ENCODE measurements around the gene TFDP1. TPM values are rescaled to one million over a fixed set of nuclear protein-coding genes. Genes with fewer than 3 reads are reported as not detected.
"Not testable (repeated sequence)": the region's sequence is repeated elsewhere in the genome, so short reads cannot be mapped to it uniquely, and the experiment has no call there.

TFDP1 gene
- total RNA-seq, 1 experiment from 2014 or later: 177 TPM

DNA sequence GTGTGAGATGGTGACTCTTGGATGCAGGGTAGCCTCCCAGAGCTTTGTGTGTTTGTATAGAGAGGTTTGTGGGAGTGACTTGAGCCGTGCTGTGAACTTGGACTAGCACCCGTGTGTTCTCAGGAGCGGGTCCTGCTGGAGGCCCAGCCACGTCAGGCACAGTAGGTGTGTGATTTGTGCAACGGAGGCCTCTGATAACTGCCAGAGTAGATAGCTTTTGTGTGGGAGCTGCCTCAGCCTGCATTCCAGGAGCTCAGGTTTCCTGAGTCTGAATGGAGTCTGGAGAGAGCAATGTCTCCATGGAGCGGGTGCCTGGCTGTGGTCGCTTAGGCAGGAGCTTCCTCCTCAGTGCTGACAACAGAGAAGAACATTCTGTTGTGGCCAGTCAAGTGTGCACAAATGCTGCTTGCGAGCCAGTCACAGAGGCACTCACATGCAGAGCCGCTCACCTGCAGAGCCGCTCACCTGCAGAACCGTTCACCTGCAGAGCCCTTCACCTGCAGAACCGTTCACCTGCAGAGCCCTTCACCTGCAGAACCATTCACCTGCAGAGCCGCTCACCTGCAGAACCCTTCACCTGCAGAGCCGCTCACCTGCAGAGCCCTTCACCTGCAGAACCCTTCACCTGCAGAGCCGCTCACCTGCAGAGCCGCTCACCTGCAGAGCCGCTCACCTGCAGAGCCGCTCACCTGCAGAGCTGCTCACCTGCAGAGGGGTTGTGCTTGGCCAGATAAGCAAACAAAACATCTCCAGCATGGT, 32.6 kb downstream of the TFDP1 start:
- DNase-seq (ENCODE audit: low spot score): no peak

DNA sequence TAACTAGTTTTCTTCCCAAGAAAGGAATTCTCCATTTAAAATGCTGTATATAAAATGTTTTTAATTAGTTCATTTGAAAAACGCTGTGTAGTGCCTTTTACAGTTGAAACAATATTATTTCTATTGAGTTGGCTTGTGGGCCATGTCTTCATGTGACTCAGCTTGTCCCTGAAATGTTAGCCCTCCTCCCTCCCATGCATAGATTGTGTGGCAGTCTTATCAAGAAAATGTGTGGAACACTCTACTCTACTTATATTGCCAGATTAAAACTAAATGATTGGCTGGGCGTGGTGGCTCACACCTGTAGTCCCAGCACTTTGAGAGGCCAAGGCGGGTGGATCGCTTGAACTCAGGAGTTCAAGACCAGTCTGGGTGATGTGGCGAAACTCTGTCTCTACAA, 33.4 kb downstream of the TFDP1 start:
- DNase-seq (ENCODE audit: low spot score): no peak

DNA sequence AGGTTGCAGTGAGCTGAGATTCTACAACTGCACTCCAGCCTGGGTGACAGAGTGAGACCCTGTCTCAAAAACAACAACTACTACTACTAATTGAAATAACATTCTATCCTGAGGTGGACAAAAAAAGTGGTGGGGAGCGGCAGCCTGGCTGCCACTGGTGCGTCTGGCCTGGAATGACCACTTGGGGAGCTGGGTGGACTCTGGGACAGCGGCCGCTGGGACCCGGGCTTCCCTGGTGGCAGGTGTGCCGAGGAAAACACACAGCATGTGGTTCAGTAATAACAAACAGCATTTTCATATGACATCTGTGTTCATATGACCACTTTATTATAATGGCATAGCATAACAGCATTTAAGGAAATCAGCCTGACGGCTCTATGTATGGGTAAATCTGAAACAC, 33.9 kb downstream of the TFDP1 start:
- DNase-seq (ENCODE audit: low spot score): no peak

DNA sequence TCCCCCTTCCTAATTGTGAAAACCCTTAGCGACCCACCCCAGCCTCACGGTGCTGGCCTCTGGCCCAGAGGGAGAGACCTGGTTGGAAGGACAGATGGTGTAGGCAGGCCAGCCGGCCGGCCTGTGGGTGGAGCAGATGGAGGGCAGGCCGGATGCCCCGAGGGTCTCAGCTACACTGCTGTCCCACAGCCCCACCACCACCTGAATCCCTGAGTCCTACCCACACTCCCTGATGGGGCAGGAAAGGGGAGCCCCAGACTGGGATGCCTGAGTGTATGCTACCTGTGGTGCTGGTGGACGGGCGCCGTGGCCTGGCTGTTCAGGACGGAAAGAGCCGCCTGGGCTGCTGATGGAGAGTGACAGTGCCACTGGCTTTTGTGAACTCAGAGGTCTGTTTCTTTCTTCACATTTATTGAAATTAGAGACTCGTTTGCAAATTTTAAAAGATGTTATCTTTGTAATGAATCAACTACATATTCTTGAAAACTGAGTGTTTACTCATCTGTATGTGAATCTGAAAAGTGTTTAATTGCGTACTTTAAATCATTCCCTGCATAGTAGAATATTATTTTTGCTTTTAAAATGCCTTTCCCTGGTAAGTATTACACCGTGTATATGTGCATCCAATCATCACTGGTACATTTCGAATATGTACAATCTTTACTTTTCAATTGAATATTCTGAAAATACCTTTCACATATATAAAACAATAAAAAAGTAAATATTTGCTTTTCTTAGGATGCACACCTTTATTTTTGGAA, 35.7 kb downstream of the TFDP1 start:
- no peak for DNase-seq (ENCODE audit: low spot score)

DNA sequence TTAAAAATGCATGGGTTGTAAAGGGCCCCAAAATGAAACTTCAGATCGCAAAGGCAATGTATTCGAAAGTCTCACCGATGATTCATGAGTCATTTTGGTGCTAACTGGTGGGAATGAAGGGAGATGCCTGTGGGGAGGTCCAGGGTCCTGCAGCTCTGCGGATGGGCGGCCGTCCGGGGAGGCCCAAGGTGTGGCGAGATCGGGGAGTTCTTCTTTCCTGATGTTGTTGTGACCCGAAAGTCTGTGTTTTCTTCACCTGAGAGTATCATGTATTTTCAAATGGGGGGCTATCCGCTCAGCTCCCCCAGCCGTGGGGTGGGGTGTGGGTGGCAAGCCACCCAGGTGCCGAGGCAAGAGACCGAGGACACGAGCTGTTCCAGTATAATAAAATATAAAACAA, 36.5 kb downstream of the TFDP1 start:
- no peak for DNase-seq (ENCODE audit: low spot score)

DNA sequence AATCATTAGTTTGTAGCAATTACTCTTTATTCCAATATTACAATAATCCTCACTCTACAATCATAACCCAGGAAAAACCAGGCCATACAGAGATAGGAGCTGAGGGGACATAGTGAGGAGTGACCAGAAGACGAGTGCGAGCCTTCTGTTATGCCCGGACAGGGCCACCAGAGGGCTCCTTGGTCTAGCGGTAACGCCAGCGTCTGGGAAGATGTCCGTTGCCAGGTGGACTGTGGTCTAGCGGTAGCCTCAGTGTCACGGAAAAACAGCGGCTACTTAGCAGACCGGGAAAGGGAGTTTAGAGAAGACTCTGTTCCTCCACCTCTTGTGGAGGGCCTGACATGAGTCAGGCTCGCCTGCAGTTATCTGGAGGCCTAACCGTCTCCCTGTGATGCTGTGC, 36.9 kb downstream of the TFDP1 start:
- DNase-seq (ENCODE audit: low spot score): not testable (repeated sequence)

DNA sequence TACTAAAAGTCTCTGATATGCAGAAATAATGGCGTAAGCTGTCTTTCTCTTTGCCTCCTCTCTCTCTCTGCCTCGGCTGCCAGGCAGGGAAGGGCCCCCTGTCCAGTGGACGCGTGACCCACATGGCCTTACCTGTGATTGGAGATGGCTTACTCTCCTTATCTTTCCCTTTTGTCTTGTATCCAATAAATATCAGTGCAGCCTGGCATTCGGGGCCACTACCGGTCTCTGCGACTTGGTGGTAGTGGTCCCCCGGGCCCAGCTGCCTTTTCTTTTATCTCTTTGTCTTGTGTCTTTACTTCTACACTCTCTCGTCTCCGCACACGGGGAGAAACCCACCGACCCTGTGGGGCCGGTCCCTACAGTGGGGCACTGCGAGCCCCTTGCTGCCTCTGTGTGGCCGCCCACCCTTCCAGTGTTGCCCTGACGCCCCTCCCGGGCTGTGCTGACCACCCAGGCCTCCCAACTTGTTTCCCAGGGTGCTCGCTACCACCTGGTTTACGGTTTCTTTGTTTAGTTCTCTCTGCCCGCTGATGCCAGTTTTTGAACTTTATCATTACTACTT, 37.5 kb downstream of the TFDP1 start:
- not testable (repeated sequence) for DNase-seq (ENCODE audit: low spot score)

DNA sequence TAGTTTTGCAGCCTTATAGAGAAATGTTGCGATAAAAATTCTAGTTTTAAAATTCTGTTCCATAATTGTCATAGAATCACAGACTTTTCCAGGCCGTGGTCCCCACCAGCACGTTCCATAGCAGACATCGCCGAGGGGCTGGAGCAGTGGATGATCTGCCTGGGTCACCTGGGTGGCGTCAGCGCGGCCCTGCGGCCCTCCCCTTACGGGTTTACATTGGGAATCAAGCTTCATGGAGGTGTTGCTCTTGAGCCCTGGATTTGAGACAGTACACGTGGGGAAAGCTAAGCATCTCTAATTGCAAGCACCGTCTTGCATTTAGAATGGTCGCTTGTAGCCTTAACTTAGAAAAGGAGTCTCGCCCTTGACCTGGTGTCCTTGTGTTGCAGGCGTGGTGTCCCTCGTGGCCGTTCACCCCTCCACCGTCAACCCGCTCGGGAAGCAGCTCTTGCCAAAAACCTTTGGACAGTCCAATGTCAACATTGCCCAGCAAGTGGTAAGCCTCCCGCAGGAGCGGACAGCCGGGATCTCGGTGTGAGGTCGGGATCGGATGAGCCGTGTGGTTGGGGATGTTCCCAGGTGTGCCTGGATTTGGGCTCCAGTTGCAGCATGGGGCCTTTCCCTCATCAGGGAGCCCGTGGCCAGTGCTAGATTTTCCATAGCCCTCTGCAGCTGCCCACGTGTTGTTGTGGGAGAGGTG, 38.4 kb downstream of the TFDP1 start:
- DNase-seq (ENCODE audit: low spot score): no peak

DNA sequence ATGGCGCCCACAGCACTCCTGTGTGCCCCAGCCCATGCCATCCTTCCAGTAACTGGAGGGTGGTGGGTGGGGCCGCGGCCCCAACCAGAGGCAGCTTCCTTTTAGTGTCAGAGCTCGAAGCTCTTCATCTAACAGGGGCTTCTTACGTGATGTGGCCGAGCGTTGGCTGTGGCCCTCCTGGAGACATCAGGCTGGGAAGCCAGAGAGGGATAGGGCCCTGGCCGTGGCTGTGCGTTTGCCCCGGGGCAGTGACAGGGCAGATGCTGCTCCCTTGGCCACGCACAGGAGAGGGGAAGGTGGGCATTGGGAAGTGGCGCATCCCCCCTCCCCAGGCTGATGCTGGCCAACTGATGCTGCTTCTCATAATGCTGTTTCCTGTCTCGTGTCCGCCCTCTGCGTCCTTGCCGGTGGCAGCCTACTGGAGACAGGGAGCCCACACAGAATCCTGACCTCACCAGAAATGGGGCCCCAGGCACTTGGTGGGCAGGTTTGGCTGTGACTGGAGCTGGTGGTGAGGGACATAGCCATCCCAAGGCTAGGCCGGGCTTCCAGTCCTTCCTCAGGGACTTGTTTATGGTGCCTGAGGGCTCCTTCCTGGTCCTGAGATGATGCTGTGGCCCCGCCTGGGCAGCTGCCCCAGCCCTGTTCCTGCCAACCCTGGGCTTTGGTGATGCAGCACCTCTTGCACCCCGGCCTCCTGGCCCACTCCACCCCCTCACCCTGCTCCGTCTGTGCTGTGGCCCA, 39.1 kb downstream of the TFDP1 start:
- no peak for DNase-seq (ENCODE audit: low spot score)

DNA sequence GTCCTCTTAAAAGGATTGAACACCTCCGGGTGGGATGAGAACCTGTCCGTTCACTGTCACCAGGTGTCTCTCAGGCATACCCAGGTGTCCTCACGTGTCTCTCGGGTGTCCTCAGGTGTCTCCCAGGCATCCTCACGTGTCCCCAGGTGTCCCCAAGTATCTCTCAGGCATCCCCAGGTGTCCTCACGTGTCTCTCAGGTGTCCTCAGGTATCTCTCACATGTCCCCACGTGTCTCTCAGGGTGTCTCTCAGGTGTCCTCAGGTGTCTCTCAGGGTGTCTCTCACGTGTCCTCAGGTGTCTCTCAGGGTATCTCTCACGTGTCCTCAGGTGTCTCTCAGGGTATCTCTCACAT, 39.7 kb downstream of the TFDP1 start:
- no peak for DNase-seq (ENCODE audit: low spot score)

DNA sequence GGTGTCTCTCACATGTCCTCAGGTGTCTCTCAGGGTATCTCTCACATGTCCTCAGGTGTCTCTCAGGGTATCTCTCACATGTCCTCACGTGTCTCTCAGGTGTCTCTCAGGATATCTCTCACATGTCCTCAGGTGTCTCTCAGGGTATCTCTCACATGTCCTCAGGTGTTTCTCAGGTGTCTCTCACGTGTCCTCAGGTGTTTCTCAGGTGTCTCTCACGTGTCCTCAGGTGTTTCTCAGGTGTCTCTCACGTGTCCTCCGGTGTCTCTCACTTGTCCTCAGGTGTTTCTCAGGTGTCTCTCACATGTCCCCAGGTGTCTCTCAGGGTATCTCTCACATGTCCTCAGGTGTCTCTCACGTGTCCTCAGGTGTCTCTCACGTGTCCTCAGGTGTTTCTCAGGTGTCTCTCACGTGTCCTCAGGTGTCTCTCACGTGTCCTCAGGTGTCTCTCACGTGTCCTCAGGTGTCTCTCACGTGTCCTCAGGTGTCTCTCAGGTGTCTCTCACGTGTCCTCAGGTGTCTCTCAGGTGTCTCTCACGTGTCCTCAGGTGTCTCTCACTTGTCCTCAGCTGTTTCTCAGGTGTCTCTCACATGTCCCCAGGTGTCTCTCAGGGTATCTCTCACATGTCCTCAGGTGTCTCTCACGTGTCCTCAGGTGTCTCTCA, 40.2 kb downstream of the TFDP1 start:
- DNase-seq (ENCODE audit: low spot score): not testable (repeated sequence)

DNA sequence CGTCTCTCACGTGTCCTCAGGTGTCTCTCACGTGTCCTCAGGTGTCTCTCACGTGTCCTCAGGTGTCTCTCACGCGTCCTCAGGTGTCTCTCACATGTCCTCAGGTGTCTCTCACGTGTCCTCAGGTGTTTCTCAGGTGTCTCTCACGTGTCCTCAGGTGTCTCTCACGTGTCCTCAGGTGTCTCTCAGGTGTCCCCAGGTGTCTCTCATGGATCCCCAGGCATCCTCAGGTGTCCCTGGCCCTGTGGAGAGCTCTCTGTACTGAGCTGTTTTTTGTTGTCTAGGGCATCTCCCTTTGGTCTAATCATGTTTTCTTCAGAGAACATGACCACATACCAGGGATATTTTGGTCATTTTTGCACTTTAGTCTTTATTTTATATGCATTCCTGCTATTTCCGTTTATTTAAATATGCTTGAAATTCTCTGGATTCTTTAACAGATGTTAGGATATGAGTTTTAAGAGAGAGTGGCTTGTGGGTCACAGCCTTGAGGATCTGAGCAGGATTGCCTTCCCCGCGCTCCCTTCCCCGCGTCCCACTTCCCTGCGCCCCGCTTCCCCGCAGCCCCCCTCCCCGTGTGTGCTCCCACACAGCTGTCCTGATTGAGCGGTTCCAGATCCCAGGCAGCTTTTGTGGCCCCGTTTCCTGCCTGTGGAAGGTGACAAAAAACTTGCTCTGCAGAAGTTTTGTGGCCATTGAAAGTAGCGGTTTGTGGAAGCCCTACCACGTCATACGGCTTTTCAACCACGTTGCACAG, 41.6 kb downstream of the TFDP1 start:
- DNase-seq (ENCODE audit: low spot score): no peak

DNA sequence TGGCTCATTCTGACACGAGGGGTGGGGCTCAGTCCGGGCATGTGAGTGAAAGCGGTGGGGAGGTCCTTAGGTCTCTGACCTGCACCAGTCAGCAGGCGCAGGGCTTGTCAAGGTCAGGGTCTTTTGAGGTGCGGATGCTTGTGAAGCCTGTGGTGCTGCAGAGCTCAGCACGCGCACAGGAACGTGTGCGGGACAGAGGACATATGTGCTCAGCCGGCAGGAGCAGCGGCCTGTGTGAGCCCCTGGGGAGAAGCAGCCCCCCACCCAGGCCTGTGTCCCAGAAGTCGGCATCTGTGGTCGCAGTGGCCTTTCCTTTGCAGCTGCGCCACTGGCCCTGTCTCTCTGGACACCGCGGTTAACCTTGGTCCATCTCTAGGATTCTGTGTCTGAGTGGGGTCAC, 42.6 kb downstream of the TFDP1 start:
- no peak for DNase-seq (ENCODE audit: low spot score)

DNA sequence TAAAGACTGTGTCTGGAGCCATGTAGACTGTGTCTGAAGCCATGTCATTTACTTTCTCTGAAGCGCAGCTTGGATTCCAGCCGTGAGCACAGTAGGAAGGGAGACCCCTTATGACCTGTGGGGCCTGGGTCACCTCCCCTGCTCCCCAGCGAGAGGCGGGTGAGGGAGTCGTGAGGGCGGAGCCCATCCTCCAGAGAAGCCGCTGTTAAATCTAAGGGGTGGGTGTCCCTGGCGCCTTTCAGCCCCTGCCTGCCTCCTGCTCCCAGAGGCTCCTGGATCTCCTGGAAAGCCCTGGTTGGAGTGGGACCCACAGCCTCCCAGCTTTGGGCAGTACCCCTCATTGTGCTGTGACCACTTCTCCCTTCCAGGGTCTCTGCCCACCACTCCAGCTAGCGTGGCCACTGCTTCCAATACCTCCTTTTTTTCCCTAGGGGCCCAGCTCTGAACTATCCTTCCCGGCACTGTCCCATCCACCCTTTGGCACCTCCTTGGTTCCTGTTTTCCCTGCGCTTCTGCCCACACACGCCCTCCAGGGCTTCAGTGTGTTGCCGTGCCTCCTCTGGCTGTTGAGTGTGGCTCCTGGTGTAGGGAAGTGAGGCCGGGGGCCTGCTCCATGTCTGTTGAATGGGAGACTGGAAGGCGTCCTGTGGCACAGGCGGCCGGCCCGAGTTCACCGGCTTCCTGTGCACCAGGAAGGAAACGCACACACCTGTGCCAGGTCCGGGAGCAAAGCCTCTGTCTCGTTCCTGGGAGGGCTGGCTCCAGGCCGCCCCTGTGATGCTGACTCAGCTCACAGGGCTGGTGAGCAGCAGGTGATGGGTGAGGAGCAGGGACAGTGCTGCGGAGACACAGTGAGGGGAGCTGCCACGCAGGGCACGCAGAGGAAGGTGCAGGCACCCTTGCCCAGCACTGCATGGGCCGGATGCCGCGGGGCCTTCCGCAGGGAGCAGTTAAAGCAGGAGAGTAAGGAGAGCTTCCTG, 44.0 kb downstream of the TFDP1 start:
- DNase-seq (ENCODE audit: low spot score): no peak

DNA sequence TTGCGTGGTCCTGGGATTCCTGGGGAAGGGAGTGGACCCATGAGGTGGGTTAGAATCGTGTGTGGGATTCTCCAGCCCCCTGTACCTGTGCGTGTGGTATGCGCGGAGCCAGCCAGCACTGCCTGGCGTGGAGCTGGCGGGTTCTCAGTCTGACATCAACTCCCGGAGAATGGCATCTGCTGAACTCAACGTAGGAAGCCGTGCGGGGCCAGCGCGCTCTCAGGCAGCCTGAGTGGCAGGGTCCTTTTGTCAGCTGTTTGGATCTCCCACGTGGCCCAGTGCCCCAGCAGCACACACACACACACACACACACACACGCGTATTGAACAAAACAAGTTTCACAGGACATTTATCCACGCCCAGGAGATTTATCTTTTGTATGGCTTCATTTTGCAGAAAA, 45.3 kb downstream of the TFDP1 start:
- no peak for DNase-seq (ENCODE audit: low spot score)

DNA sequence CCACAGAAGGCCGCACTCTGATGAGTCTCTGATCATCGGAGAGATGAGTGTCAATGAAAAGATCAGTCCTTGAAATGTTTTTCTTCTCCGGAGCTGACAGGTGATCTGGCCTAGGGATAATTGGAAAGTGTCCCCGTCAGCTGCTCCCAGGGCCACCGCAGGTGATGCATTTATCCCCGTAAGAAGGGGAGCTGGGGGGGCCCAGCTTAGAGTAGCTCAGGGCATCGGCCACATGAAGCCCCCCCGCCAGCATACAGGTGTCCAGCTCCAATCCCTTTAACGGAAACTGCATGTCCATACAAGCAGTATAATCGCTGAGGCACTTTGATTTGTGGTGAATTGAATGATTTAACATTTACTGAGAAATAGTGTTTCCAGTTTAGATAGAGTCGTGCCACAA, 45.7 kb downstream of the TFDP1 start:
- DNase-seq (ENCODE audit: low spot score): no peak

DNA sequence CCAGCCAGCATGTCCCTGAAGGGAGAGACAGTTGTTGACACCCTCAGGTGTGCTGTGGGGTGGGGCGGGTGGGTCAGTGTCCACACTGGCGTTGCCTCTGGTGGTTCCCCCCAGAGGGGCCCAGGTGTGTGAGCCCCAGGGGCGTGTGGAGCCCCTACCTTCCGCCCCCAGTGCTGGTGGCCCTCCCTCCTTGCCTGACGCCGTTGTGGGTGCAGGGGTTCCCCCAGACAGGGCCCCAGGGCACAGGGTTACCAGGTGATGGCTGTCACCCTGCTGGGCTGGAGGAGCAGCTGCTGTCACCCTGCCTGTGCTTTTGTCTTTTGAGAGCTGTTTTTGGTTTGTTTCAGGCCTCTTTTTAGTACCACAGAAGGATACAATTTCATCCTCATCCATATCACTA, 46.3 kb downstream of the TFDP1 start:
- DNase-seq (ENCODE audit: low spot score): no peak

DNA sequence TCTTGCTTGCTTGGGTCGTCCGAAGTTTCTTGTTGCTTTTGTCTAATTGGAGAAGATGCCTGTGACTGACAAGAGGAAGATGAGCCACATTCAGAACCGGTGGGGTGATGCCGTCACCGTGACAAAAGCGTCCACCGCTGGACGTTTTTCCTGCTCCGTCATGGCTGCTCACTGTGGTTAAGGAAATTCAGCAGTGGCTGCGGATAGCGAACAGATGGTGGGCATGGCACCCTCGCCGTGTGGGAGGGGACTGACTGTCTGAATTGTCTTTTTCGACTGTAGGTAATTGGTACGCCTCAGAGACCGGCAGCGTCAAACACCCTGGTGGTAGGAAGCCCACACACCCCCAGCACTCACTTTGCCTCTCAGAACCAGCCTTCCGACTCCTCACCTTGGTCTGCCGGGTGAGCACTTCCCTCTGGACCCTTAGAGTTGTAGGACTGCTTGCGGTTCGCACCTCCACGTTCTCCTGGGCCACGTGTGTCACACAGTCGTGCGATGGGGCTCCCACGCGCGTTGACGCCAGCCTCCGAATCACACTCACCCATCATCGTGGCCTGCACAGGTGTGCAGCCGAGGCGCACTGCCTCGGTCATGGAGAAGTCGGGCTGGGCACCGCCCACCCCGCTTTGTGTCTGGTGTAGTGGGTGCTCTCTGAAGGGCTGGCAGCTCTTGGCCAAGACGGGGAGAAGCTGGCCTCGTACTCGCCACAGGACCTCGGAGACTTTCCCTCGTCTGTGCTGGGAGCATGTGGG, 47.0 kb downstream of the TFDP1 start:
- DNase-seq (ENCODE audit: low spot score): no peak

Measured in HT-29 (cell line).